ENCODE measurements around the gene SLC7A8. TPM values are rescaled to one million over a fixed set of nuclear protein-coding genes. Genes with fewer than 3 reads are reported as not detected.

The SLC7A8 gene
- polyA plus RNA-seq, 1 donor: 2.9 TPM

- DNase-seq (ENCODE audit: low read depth): no peak
Measured at GRCh38 chr14:23182372-23183157, 895 bp downstream of the SLC7A8 start.

DNA sequence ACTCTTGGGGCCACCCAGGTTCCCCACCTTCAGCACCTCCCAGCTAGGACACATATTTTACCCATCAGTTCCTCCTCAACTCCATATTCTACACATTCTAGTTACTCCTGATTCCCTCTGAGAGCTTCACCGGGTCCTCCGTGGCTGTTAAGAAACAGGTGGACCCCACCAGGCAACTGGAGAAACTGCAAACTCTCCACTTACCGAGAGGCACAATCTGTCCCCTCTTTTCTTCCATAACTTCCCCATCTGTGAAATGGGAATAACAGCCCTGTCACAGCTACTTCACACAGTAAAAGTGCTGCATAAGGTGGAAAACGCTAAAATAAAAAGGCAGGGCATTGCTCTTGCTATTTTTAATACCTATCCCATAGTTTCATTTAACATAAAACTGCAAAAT is 1.5 kb downstream of the SLC7A8 start:
- DNase-seq (ENCODE audit: low read depth): no peak

DNA sequence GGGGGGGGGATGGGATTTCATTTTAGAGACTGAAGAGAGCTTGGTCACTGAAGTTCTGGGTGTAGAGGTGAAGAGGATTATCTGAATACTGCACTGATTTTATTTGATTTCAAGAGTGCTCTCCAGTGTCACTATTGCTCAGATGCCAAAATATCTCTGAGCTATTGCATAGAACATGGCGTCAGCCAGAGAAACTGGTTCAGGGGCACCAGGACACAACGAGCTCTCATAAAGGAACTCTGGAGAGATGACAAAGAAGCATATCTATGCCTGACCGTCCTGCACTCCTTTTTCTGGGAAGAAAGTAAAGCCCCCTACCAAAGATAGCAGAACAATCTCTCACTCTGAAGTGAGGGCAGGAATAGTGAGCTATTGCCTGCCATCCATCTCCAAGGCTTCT is 2.0 kb downstream of the SLC7A8 start:
- no peak for DNase-seq (ENCODE audit: low read depth)

GRCh38 chr14:23177181-23177580 is 6.3 kb downstream of the SLC7A8 start:
- no peak for DNase-seq (ENCODE audit: low read depth)

- no peak for DNase-seq (ENCODE audit: low read depth)
Measured at GRCh38 chr14:23175823-23176222, 7.6 kb downstream of the SLC7A8 start.

DNA sequence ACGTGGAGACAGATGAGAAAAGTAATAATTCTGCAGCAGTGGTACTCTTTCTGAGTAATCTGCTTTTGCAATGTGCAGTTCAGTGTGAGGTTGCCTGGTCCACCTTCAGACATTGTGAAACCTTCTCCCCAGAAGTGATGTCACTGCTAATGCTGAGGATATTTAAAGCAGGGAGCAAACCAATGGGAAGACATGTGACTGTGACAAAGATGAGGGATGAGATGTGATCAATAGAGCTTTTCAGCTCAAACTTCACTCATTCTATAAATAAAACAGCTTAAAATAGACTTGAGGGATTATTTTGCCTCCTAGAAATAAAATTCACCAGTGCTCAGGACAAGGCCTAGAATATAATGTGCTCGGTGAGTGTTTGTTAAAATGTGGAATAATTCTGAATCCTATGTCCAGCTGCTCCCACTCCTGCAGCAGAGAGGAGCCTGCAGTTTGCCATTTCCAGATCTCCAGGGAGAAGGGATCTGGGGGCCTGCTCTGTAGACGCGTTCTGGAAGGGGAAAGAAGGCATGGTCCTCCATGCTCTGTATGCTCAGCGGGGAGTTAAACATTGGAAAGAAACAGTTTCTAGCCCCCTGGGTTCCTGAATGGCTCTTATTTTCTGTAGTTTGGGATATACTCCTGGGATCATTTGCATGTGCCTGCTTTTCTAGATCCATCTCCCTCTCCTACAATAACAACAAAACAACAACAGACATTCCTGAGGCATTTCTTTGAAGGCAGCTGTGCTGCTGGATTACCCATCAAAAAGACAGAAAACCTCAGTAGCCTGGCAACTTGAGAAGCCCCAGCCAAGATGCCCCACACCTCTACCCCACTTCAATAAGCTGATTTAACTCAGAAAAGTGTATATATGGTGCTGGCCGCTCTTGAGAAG is 8.9 kb downstream of the SLC7A8 start:
- no peak for DNase-seq (ENCODE audit: low read depth)

DNA sequence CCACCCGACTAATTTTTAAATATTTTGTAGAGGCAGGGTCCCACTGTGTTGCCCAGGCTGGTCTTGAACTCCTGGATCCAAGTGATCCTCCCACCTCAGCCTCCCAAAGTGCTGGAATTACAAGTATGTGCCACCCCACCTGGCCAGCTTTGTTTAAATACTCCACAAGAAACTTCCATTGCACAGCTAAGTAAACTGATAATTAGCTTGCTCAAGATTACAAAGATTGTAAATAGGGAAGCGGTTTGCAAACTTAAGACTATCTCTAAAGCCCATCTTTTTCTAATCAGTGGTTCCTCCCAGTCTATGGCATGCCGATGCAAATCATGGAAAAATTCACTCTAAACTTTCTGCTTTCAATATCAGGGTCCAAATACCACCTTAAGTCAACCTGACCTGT is 9.7 kb downstream of the SLC7A8 start:
- no peak for DNase-seq (ENCODE audit: low read depth)

DNA sequence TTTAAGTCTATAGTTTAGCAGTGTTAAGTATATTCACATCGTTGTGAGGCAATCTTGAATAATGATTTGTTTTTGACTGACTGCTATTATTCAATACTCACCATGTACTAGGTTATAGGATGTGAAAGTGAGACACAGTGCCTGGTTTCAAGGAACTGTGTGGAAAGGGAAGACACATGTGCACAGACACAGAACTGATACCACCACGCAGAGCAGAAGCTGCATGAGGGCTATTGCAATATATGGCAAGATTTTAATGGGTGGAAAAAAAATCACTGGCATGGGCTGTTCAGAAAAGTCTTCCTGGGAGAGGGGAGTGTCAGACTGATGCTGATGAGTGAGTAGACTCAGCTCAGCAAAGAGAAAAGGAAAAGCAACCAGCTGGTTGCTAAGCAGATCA is 10.4 kb downstream of the SLC7A8 start:
- no peak for DNase-seq (ENCODE audit: low read depth)

- no peak for DNase-seq (ENCODE audit: low read depth)
Measured at GRCh38 chr14:23172574-23172973, 10.9 kb downstream of the SLC7A8 start.

GRCh38 chr14:23172096-23172495 is 11.4 kb downstream of the SLC7A8 start:
- DNase-seq (ENCODE audit: low read depth): no peak

DNA sequence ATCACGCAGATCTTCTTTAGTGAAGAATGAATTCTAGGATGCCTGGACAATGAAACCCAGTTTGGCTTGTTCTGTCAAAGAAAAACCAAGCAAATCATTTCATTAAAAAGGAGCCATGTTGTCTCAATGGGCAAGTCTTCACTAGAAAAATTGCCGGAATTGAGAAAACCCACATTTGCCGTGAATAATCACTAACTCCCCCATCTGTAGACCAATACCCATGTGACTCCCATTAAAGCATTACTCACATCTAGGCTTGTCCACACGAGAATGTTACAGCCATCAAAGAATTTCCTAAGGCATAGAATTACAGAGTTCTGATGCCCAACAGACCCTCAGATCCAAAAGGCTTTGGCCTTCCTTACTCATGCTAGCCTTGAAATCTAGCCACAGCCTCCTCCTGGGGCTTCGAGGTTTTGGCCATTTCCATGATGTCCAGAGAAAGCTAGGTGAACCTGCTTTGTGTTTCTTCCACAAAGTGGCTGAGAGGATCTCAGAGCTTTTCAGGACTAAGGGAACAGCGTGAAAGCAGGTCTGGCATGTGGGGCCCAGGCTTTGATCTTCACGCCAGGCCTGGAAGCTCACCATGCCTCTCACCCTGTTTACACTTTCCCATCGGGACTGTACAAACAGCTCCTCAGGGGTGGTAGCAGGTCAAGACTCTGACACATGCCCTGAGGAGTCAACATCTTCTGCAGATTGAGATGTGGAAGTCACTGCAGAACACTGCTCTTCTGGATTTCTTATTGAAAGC is 12.1 kb downstream of the SLC7A8 start:
- no peak for DNase-seq (ENCODE audit: low read depth)

DNA sequence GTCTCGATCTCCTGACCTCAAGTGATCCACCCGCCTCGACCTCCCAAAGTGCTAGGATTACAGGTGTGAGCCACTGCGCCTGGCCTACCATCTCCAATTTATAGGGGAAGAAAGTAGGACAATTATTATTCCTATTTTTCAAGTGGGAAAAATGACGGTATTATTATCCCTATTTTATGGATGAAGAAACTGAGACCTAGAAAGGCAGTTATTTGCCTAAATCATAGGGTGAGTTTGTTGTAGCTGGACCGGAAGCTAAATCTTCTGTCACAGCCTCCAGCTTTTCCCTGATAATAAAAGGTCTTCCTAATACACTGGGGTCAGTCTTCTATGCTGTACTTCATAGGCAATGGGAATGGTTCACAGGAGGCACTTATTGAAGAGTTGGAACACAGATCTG is 13.8 kb downstream of the SLC7A8 start:
- DNase-seq (ENCODE audit: low read depth): no peak

DNA sequence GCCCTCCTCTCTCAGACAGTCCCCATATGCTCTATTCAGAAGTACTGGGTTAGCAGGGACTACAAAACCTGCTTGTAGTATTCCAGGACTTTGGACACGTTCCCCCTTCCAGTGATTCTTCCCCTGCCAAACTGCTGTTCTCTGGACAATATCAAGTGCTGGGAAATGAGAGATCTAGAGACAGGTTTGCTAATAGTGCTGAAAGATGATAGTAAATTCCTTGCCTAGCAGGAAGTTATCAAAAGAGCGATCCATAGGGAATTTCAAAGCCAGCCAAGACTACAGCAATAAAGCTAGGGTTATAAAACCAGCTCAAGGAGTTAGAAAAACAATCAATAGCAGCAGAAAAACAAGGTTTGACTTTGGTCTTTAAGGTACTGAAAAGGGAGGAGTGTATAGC is 15.2 kb downstream of the SLC7A8 start:
- DNase-seq (ENCODE audit: low read depth): no peak

GRCh38 chr14:23167116-23167847 is 16.2 kb downstream of the SLC7A8 start:
- DNase-seq (ENCODE audit: low read depth): no peak

GRCh38 chr14:23164949-23165348 is 18.5 kb downstream of the SLC7A8 start:
- DNase-seq (ENCODE audit: low read depth): no peak

GRCh38 chr14:23164250-23164649 is 19.2 kb downstream of the SLC7A8 start:
- DNase-seq (ENCODE audit: low read depth): no peak

DNA sequence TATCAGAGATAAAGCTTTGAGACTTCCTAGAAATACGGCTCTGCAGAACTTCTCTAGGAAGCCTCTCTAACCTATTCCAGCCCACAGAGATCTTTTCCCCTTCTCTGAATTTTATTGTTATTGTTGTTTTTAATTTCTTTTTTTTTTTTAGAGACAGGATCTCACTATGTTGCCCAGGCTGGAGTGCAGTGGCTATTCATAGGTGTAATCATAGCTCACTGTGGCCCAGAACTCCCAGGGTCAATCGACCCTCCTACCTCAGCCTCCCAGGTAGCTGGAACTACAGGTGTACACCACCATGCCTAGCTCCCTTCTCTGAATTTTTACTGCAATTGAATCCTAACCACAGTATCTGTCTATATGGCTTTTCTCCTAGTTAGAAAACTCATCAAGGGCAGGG is 19.6 kb downstream of the SLC7A8 start:
- no peak for DNase-seq (ENCODE audit: low read depth)

DNA sequence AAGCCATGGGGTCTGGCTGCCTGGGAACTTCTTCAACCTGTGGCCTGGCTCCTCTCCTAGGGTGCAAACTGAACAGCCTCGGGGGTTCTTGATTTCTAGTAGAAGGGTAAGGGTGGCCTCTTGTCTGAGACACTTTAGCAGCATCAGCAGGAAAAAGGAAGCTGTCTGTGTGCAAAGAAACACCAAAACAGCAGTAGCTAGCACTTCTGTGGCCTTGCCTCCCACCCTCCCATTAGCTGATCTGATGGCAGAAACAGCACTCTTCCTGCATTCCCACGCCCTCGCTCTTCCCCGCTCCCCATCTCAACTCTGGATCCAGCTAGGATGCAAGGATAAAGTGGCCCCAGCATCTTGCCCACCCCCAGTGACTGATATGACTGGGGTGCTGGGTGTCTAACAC is 20.7 kb downstream of the SLC7A8 start:
- DNase-seq (ENCODE audit: low read depth): no peak

DNA sequence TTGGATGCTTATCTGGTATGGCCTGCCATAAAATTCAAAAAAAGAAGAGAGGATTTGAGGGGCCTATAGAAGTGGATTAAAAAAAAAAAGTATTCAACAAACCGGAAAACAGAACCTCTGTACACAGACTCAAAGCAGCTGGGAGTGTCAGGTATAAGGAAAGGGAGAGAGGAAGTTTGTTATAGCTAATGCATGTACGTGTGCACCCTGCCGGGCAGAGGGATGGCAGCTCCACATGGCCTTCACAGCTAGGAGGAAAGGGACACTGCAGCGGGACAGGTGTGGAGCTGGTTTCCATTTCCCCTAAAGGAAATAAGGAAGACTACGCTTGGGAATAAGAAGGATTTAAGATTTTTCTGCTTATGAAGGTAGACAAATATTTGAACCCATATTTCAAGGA is 21.5 kb downstream of the SLC7A8 start:
- no peak for DNase-seq (ENCODE audit: low read depth)

GRCh38 chr14:23160924-23161522 is 22.4 kb downstream of the SLC7A8 start:
- DNase-seq (ENCODE audit: low read depth): peak; percentile 50

GRCh38 chr14:23159532-23159931 is 23.9 kb downstream of the SLC7A8 start:
- DNase-seq (ENCODE audit: low read depth): no peak
